Measurements from ENCODE around the gene PARP9. TPM values are rescaled to one million over a fixed set of nuclear protein-coding genes. Genes with fewer than 3 reads are reported as not detected.
"Not testable (repeated sequence)": the region's sequence is repeated elsewhere in the genome, so short reads cannot be mapped to it uniquely, and the experiment has no call there.

The PARP9 gene
- total RNA-seq, 1 donor from 2014 or later, result 2.7 TPM

- Mint-ChIP-seq H3K36me3 (ENCODE audit: low read depth, unreplicated experiment) (no peaks in the 10 kb centered on the region), H3K27me3 (ENCODE audit: unreplicated experiment) (peaks cover 3% of the 10 kb centered on the region), H3K4me3 (ENCODE audit: unreplicated experiment) (peak overlapping the region; percentile 98), H3K4me1 (ENCODE audit: unreplicated experiment) (peaks cover 36% of the 10 kb centered on the region), H3K9me3 (ENCODE audit: unreplicated experiment) (no peaks in the 10 kb centered on the region), H3K27ac (ENCODE audit: unreplicated experiment) (peak overlapping the region; percentile 93)
- TF ChIP-seq CTCF (IDR thresholded peaks at IDR 0.05; ENCODE audit: unreplicated experiment), result no peak
- no peak for DNase-seq (ENCODE audit: low spot score)
Observed at GRCh38 chr3:122513386-122514122, 50.5 kb downstream of the PARP9 start.

GRCh38 chr3:122512284-122512683 lies 51.8 kb downstream of the PARP9 start:
- no peak for TF ChIP-seq CTCF (IDR thresholded peaks at IDR 0.05; ENCODE audit: unreplicated experiment)

GRCh38 chr3:122510878-122511535 lies 53.1 kb downstream of the PARP9 start:
- Mint-ChIP-seq H3K4me3 (ENCODE audit: unreplicated experiment) (no peak overlapping the region), H3K27me3 (ENCODE audit: unreplicated experiment) (peaks cover 3% of the 10 kb centered on the region), H3K9me3 (ENCODE audit: unreplicated experiment) (no peaks in the 10 kb centered on the region), H3K4me1 (ENCODE audit: unreplicated experiment) (peaks cover 41% of the 10 kb centered on the region), H3K36me3 (ENCODE audit: low read depth, unreplicated experiment) (no peaks in the 10 kb centered on the region), H3K27ac (ENCODE audit: unreplicated experiment) (peak overlapping the region; percentile 76)
- no peak for DNase-seq (ENCODE audit: low spot score)
- TF ChIP-seq CTCF (IDR thresholded peaks at IDR 0.05; ENCODE audit: unreplicated experiment), result no peak

More at GRCh38 chr3:122512284-122512683, 51.8 kb downstream of the PARP9 start:
- H3K9me3 Mint-ChIP-seq (ENCODE audit: unreplicated experiment), result no peaks in the 10 kb centered on the region
- H3K27ac Mint-ChIP-seq (ENCODE audit: unreplicated experiment), result no peak overlapping the region
- H3K27me3 Mint-ChIP-seq (ENCODE audit: unreplicated experiment), result peaks cover 3% of the 10 kb centered on the region
- DNase-seq (ENCODE audit: low spot score), result no peak
- H3K4me3 Mint-ChIP-seq (ENCODE audit: unreplicated experiment), result peak overlapping the region; percentile 17
- peaks cover 37% of the 10 kb centered on the region for H3K4me1 Mint-ChIP-seq (ENCODE audit: unreplicated experiment)
- H3K36me3 Mint-ChIP-seq (ENCODE audit: low read depth, unreplicated experiment), result no peaks in the 10 kb centered on the region

GRCh38 chr3:122508944-122509343 lies 55.2 kb downstream of the PARP9 start:
- H3K27me3 Mint-ChIP-seq (ENCODE audit: unreplicated experiment); H3K36me3 Mint-ChIP-seq (ENCODE audit: low read depth, unreplicated experiment): not testable (repeated sequence)
- peaks cover 37% of the 10 kb centered on the region for H3K4me1 Mint-ChIP-seq (ENCODE audit: unreplicated experiment)

GRCh38 chr3:122508135-122508914 lies 55.8 kb downstream of the PARP9 start:
- Mint-ChIP-seq H3K27ac (ENCODE audit: unreplicated experiment) (no peak overlapping the region), H3K36me3 (ENCODE audit: low read depth, unreplicated experiment) (no peaks in the 10 kb centered on the region), H3K9me3 (ENCODE audit: unreplicated experiment) (no peaks in the 10 kb centered on the region), H3K4me3 (ENCODE audit: unreplicated experiment) (no peak overlapping the region), H3K4me1 (ENCODE audit: unreplicated experiment) (peaks cover 34% of the 10 kb centered on the region), H3K27me3 (ENCODE audit: unreplicated experiment) (no peaks in the 10 kb centered on the region)
- no peak for TF ChIP-seq CTCF (IDR thresholded peaks at IDR 0.05; ENCODE audit: unreplicated experiment)
- DNase-seq (ENCODE audit: low spot score), result no peak

More at GRCh38 chr3:122508944-122509343, 55.2 kb downstream of the PARP9 start:
- DNase-seq (ENCODE audit: low spot score); H3K4me3 Mint-ChIP-seq (ENCODE audit: unreplicated experiment); H3K9me3 Mint-ChIP-seq (ENCODE audit: unreplicated experiment); H3K27ac Mint-ChIP-seq (ENCODE audit: unreplicated experiment): not testable (repeated sequence)

All from endothelial cell (in vitro differentiated cells).